Endothelial cell of umbilical vein (primary cell): ENCODE data around the gene ACVR2B. TPM values are rescaled to one million over a fixed set of nuclear protein-coding genes. Genes with fewer than 3 reads are reported as not detected.

Experiments used
- BruUV-seq: library from RNA; stranded (reverse); fragments of 400-500 nt; replicated peaks from 2 replicates; lab custom pipeline; 2021; lab: Mats Ljungman, UMichigan
- CTCF ChIA-PET: fragments of 300-600, 350-600 bp; sonication (Branson Sonifier 250); formaldehyde crosslinking; loops from one replicate; lab custom pipeline; 2021; ENCODE audit warnings: antibody characterized with exemption, inconsistent platforms; lab: Charles Lee
- POLR2A ChIA-PET: fragments of 300-600, 350-600 bp; sonication (Branson Sonifier 250); formaldehyde crosslinking; loops from one replicate; lab custom pipeline; 2021; ENCODE audit warnings: antibody characterized with exemption, inconsistent platforms; lab: Charles Lee
- DNase-seq: peaks from one replicate; pipeline ENCODE4 v3.0.0-alpha.2; 2011; ENCODE audit warnings: low read depth, low spot score
- FAIRE-seq: peaks from 2 replicates; lab custom pipeline; 2011; peaks lifted over from hg19 to GRCh38; lab: Jason Lieb, UNC
- H2AFZ ChIP-seq: 2 replicates; pipeline ENCODE4 v1.6.0; 2012; ENCODE audit warnings: low read depth, low read length, control low read depth, inconsistent platforms
- H3K27ac ChIP-seq: 2 replicates; pipeline ENCODE4 v1.5.1; 2011; ENCODE audit warnings: low read depth, mild to moderate bottlenecking, control low read depth, low read length, moderate library complexity; ENCODE audit not compliant: insufficient read depth
- H3K27me3 ChIP-seq, 2 experiments: 2 replicates each; pipeline versions ENCODE4 v1.6.0 to v1.6.1; 2011; ENCODE audit warnings: low read length in 2 of 2, mixed read lengths in 1 of 2; ENCODE audit not compliant: control insufficient read depth in 2 of 2, insufficient read depth in 2 of 2
- H3K36me3 ChIP-seq, 2 experiments: 2 replicates in 1 of 2; 3 replicates in 1 of 2; pipeline ENCODE4 v1.5.1; 2011; ENCODE audit warnings: low read length in 2 of 2, mild to moderate bottlenecking in 1 of 2, moderate library complexity in 1 of 2; ENCODE audit not compliant: control insufficient read depth in 2 of 2, insufficient read depth in 2 of 2; ENCODE audit errors: extremely low read depth in 1 of 2
- H3K4me1 ChIP-seq: 3 replicates; pipeline ENCODE4 v1.5.1; 2011; ENCODE audit warnings: mild to moderate bottlenecking, low read length; ENCODE audit not compliant: control insufficient read depth, insufficient read depth; ENCODE audit errors: extremely low read depth
- H3K4me2 ChIP-seq: 2 replicates; pipeline ENCODE4 v1.6.1; 2011; ENCODE audit warnings: low read length, control low read depth, mixed read lengths; ENCODE audit not compliant: insufficient read depth
- H3K4me3 ChIP-seq, 3 experiments: fragments of 200-600 bp in 1 of 3; sonication (generic), shearing (Covaris generic) in 1 of 3; replicated peaks in 1 of 3; 2 replicates each; pipeline ENCODE4 v1.5.1; 2011 to 2016; ENCODE audit warnings: control low read depth in 3 of 3, low read length in 3 of 3, mild to moderate bottlenecking in 2 of 3, inconsistent platforms in 1 of 3, low read depth in 1 of 3, moderate library complexity in 1 of 3; ENCODE audit not compliant: insufficient read depth in 1 of 3
- H3K79me2 ChIP-seq: 2 replicates; pipeline ENCODE4 v1.6.0; 2012; ENCODE audit warnings: low read length, inconsistent platforms; ENCODE audit not compliant: control insufficient read depth, insufficient read depth
- H3K9ac ChIP-seq: replicated peaks from 2 replicates; pipeline ENCODE3; 2011; ENCODE audit warnings: low read length, control low read depth; ENCODE audit not compliant: insufficient read depth; ENCODE audit errors: extremely low read depth
- H3K9me1 ChIP-seq: replicated peaks from 3 replicates; pipeline ENCODE4 v1.6.0; 2011; ENCODE audit warnings: mild to moderate bottlenecking, low read length; ENCODE audit not compliant: control insufficient read depth, insufficient read depth; ENCODE audit errors: extremely low read depth
- H3K9me3 ChIP-seq: replicated peaks from 2 replicates; pipeline ENCODE4 v1.5.1; 2012; ENCODE audit warnings: low read length, inconsistent platforms; ENCODE audit not compliant: control insufficient read depth, insufficient read depth
- H4K20me1 ChIP-seq: replicated peaks from 2 replicates; pipeline ENCODE3; 2011; ENCODE audit warnings: mild to moderate bottlenecking, low read length; ENCODE audit not compliant: control insufficient read depth, insufficient read depth; ENCODE audit errors: extremely low read depth
- CTCF ChIP-seq, 2 donors: IDR thresholded peaks; 1 replicate in 1 of 2; 2 replicates in 1 of 2; pipeline ENCODE4 v1.5.1; 2011; ENCODE audit warnings: low read length in 2 of 2, mild to moderate bottlenecking in 2 of 2, moderate library complexity in 2 of 2, control low read depth in 1 of 2, inconsistent platforms in 1 of 2, low read depth in 1 of 2; ENCODE audit not compliant: insufficient read depth in 1 of 2; ENCODE audit errors: extremely low read depth in 1 of 2
- EZH2 ChIP-seq: IDR thresholded peaks from 2 replicates; pipeline ENCODE4 v1.6.1; 2012; ENCODE audit warnings: borderline replicate concordance, low read depth, mild to moderate bottlenecking, moderate library complexity, low read length, inconsistent platforms; ENCODE audit not compliant: severe bottlenecking
- FOS ChIP-seq: IDR thresholded peaks from 2 replicates; pipeline ENCODE4 v1.6.1; 2011; ENCODE audit warnings: mild to moderate bottlenecking, low read length, moderate library complexity, borderline replicate concordance; ENCODE audit not compliant: insufficient read depth
- GATA2 ChIP-seq: IDR thresholded peaks from 2 replicates; pipeline ENCODE4 v1.7.0; 2011; ENCODE audit warnings: low read depth, mild to moderate bottlenecking, moderate library complexity, mixed read lengths, low read length; ENCODE audit not compliant: insufficient read length, insufficient read depth
- JUN ChIP-seq: IDR thresholded peaks from 2 replicates; pipeline ENCODE4 v1.6.1; 2011; ENCODE audit warnings: borderline replicate concordance, low read depth; ENCODE audit not compliant: insufficient read length, insufficient read depth
- MYC ChIP-seq: IDR thresholded peaks from one replicate; pipeline ENCODE4 v1.6.1; 2011; ENCODE audit warnings: mild to moderate bottlenecking, low read depth, low read length
- POLR2A ChIP-seq: IDR thresholded peaks from 2 replicates; pipeline ENCODE4 v1.6.1; 2012; ENCODE audit warnings: low read depth, mild to moderate bottlenecking, control low read depth, low read length
- POLR2AphosphoS5 ChIP-seq: IDR thresholded peaks from 2 replicates; pipeline ENCODE4 v1.6.1; 2012; ENCODE audit warnings: low read depth, mild to moderate bottlenecking, control low read depth, low read length, moderate library complexity; ENCODE audit not compliant: insufficient read depth
- dilution Hi-C: fragments of 300-500 bp; cut with MboI; formaldehyde crosslinking; loops from one replicate; pipeline ENCODE4 v1.15.0; 2019; ENCODE audit warnings: low sequenced_read_pairs; ENCODE audit not compliant: extremely low pct_ligation_motif_present
- intact Hi-C: fragments of 100-400 bp; cut with micrococcal nuclease; formaldehyde crosslinking; loops from one replicate; pipeline ENCODE4 v1.10.0; 2022
- polyA plus RNA-seq, 4 experiments: library from polyadenylated mRNA; depleted of rRNA in 3 of 4; stranded (reverse) in 3 of 4; unstranded in 1 of 4; fragments of >200 nt; gene quantifications; 2 replicates each; pipeline versions ENCODE4 v1.2.1 to v1.2.3, GENCODE V29; 2011 to 2012; ENCODE audit warnings: missing spikeins in 1 of 4
- total RNA-seq: library from RNA; stranded (reverse); gene quantifications from 2 replicates; pipeline ENCODE4 v1.2.3, GENCODE V29; 2021
- TF ChIP-seq, protein P1 (sequence below): IDR thresholded peaks from 2 replicates; pipeline ENCODE4 v1.6.1; 2011; ENCODE audit not compliant: insufficient read depth, insufficient read length

Gene ACVR2B
- total and polyA plus RNA-seq, 2 donors (not counting 3 experiments of a cell fraction or from before 2014, with no cell fraction given), result 2.0 to 4.9 TPM

DNA sequence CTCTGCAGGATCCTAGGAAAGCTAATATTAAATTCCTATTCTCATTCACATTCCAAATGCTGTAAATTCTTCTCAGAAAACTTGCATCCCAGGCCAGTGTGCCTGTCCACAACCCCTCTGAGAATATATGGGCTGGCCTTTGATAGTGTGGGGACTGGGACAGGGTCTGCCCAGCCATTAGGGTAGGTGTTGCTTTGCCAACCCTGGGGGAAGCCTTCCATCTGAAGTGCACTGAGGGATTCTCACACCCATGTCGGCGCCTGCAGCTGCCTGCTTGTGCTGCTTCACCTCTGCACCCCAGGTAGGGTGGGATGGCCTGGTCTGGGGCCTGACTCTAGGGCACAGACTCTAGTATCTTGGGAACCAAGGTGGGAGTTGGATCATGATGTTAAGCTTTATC lies 27.2 kb downstream of the ACVR2B start:
- POLR2A ChIA-PET, result no interaction called here
- BruUV-seq, result no TSS peak
- H4K20me1 ChIP-seq, result no peaks in the 10 kb centered on the region
- H3K36me3 ChIP-seq, result peaks cover 3 to 17% of the 10 kb centered on the region in 2 experiments
- no peak for DNase-seq
- no peaks in the 10 kb centered on the region for H3K27me3 ChIP-seq
- H3K4me2 ChIP-seq, result no peak overlapping the region
- no peaks in the 10 kb centered on the region for H3K79me2 ChIP-seq
- no peaks in the 10 kb centered on the region for H3K9me1 ChIP-seq
- TF ChIP-seq GATA2, result no peak
- TF ChIP-seq, protein P1, sequence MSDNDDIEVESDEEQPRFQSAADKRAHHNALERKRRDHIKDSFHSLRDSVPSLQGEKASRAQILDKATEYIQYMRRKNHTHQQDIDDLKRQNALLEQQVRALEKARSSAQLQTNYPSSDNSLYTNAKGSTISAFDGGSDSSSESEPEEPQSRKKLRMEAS, result no peak
- no peak for TF ChIP-seq MYC
- no peak for TF ChIP-seq CTCF (IDR thresholded peaks at IDR 0.05; ENCODE audit: extremely low read depth in 1 of 2, insufficient read depth in 1 of 2, low read depth in 1 of 2, low read length in 2 of 2)
- TF ChIP-seq FOS, result no peak
- no peak for TF ChIP-seq EZH2
- no peak for TF ChIP-seq JUN
- TF ChIP-seq POLR2A, result no peak
- TF ChIP-seq POLR2AphosphoS5, result no peak
- intact Hi-C loops, result loop anchor here (1.0 kb wide), 2 partner anchors 135 to 363 kb away; partner anchors contain the start of gene XYLB
- H2AFZ ChIP-seq, result no peak overlapping the region
- H3K9ac ChIP-seq, result no peak overlapping the region
- no peaks in the 10 kb centered on the region for H3K9me3 ChIP-seq
- no peak overlapping the region for H3K27ac ChIP-seq
- dilution Hi-C loops, result no loop called here
- H3K4me1 ChIP-seq, result no peaks in the 10 kb centered on the region
- CTCF ChIA-PET, result interaction anchor here (1.1 to 4.2 kb wide), 6 partner anchors 15 to 506 kb away, joined by 3 to 91 read pairs (median 6); partner anchors contain the start of genes EXOG and XYLB
- H3K4me3 ChIP-seq, result no peak overlapping the region
- no peak for FAIRE-seq
